Adrenal gland (tissue), 5 donors: ENCODE results near the gene JUP.

Experiments used
- CTCF ChIP-seq, 6 experiments: fragments of 450-650 bp in 4 of 6; fragments of 200-600 bp in 2 of 6; sonication (generic) in 1 of 6; IDR thresholded peaks; 1 replicate in 5 of 6; 2 replicates in 1 of 6; pipeline versions ENCODE4 v1.5.1 to v1.8.0; 2016 to 2021; ENCODE audit warnings: antibody characterized with exemption in 6 of 6, mild to moderate bottlenecking in 2 of 6, moderate library complexity in 1 of 6
- POLR2A ChIP-seq, 2 donors: fragments of 450-650 bp; IDR thresholded peaks; one replicate each; pipeline ENCODE4 v1.6.1; 2017; ENCODE audit warnings: antibody characterized with exemption in 2 of 2, mild to moderate bottlenecking in 2 of 2, moderate library complexity in 1 of 2
- donor health status: DM: no; HTN: no; CAD: no.

GRCh38 chr17:41734139-41734948 lies 52.2 kb downstream of the JUP start, which contains the start of gene HAP1:
- TF ChIP-seq POLR2A (IDR thresholded peaks at IDR 0.05) (peak; percentile 48 to 49), CTCF (IDR thresholded peaks at IDR 0.05) (no peak)
